ENCODE measurements around the gene EIF3D.

EIF3D gene

GRCh38 chr22:36528795-36529751, at the start of gene EIF3D:
Gene EIF3D, minus strand, starts transcription at chr22:36529166. Its CDS starts 3,045 bp downstream, at chr22:36526121.
- peak; percentile 98 for DNase-seq

- DNase-seq, result no peak
Measured at GRCh38 chr22:36578619-36579018, 49.7 kb upstream of the EIF3D start.

GRCh38 chr22:36577019-36577418, 48.1 kb upstream of the EIF3D start:
- DNase-seq, result no peak

GRCh38 chr22:36574728-36575127, 45.8 kb upstream of the EIF3D start:
- DNase-seq, result no peak

GRCh38 chr22:36573815-36574363, 44.9 kb upstream of the EIF3D start:
- no peak for DNase-seq

GRCh38 chr22:36571991-36572390, 43.0 kb upstream of the EIF3D start:
- DNase-seq, result no peak

- no peak for DNase-seq
Measured at GRCh38 chr22:36569999-36570398, 41.0 kb upstream of the EIF3D start.

GRCh38 chr22:36568846-36569245, 39.9 kb upstream of the EIF3D start:
- DNase-seq, result no peak

- no peak for DNase-seq
Measured at GRCh38 chr22:36566720-36567119, 37.8 kb upstream of the EIF3D start.

GRCh38 chr22:36565686-36566085, 36.7 kb upstream of the EIF3D start:
- DNase-seq, result no peak

GRCh38 chr22:36565159-36565507, 36.2 kb upstream of the EIF3D start:
- no peak for DNase-seq

GRCh38 chr22:36564422-36565158, 35.6 kb upstream of the EIF3D start:
- no peak for DNase-seq

GRCh38 chr22:36563898-36564297, 34.9 kb upstream of the EIF3D start:
- no peak for DNase-seq

- no peak for DNase-seq
Measured at GRCh38 chr22:36563444-36563843, 34.5 kb upstream of the EIF3D start.

- no peak for DNase-seq
Measured at GRCh38 chr22:36563001-36563400, 34.0 kb upstream of the EIF3D start.

- no peak for DNase-seq
Measured at GRCh38 chr22:36562261-36562835, 33.4 kb upstream of the EIF3D start.

GRCh38 chr22:36561291-36561811, 32.4 kb upstream of the EIF3D start:
- no peak for DNase-seq

- no peak for DNase-seq
Measured at GRCh38 chr22:36560001-36560400, 31.0 kb upstream of the EIF3D start.

GRCh38 chr22:36554098-36554497, 25.1 kb upstream of the EIF3D start:
- no peak for DNase-seq

- DNase-seq, result no peak
Measured at GRCh38 chr22:36552289-36552688, 23.3 kb upstream of the EIF3D start.

GRCh38 chr22:36550701-36551495, 21.9 kb upstream of the EIF3D start:
- no peak for DNase-seq

GRCh38 chr22:36549033-36549432, 20.1 kb upstream of the EIF3D start:
- no peak for DNase-seq
